H1 (cell line): Measurements from ENCODE around the gene LRRC45. TPM values are rescaled to one million over a fixed set of nuclear protein-coding genes. Genes with fewer than 3 reads are reported as not detected.

Experiments used
- BACH1 ChIP-seq: IDR thresholded peaks from 2 replicates; pipeline ENCODE4 v1.6.1; 2012; ENCODE audit warnings: low read length, improper control_type of control experiment
- CBX8 ChIP-seq: fragments of 300-800, 300-1000 bp; sonication (generic); IDR thresholded peaks from 2 replicates; pipeline ENCODE4 v1.7.1; 2016; ENCODE audit warnings: low read depth, low read length, borderline replicate concordance
- CHD1 ChIP-seq: IDR thresholded peaks from 2 replicates; pipeline ENCODE4 v1.6.1; 2012; ENCODE audit warnings: low read depth, low read length, improper control_type of control experiment
- E2F6 ChIP-seq: IDR thresholded peaks from 2 replicates; pipeline ENCODE4 v1.6.1; 2012; ENCODE audit warnings: inconsistent platforms
- EGR1 ChIP-seq: IDR thresholded peaks from 2 replicates; pipeline ENCODE4 v1.6.1; 2011; ENCODE audit warnings: low read depth, low read length, borderline replicate concordance
- EP300 ChIP-seq, 2 experiments: IDR thresholded peaks; 1 replicate in 1 of 2; 2 replicates in 1 of 2; pipeline ENCODE4 v1.6.1; 2011 to 2012; ENCODE audit warnings: low read depth in 2 of 2, low read length in 2 of 2, mild to moderate bottlenecking in 2 of 2, borderline replicate concordance in 1 of 2, inconsistent platforms in 1 of 2, moderate library complexity in 1 of 2
- FOSL1 ChIP-seq: IDR thresholded peaks from 2 replicates; pipeline ENCODE4 v1.6.1; 2011; ENCODE audit warnings: mild to moderate bottlenecking, low read depth, low read length, moderate library complexity; ENCODE audit not compliant: insufficient read depth
- JUN ChIP-seq: IDR thresholded peaks from 2 replicates; pipeline ENCODE4 v1.6.1; 2011; ENCODE audit warnings: low read depth, mild to moderate bottlenecking, improper control_type of control experiment, low read length
- POLR2A ChIP-seq, 2 experiments: IDR thresholded peaks; 1 replicate in 1 of 2; 2 replicates in 1 of 2; pipeline ENCODE4 v1.6.1; 2011; ENCODE audit warnings: low read depth in 2 of 2, low read length in 2 of 2, mild to moderate bottlenecking in 2 of 2; ENCODE audit errors: control extremely low read depth in 1 of 2
- POU5F1 ChIP-seq: IDR thresholded peaks from 2 replicates; pipeline ENCODE4 v1.6.1; 2011; ENCODE audit warnings: low read depth, mild to moderate bottlenecking, low read length, moderate library complexity
- SAP30 ChIP-seq: fragments of 300-600 bp; sonication (generic); IDR thresholded peaks from 2 replicates; pipeline ENCODE4 v1.7.1; 2012; ENCODE audit warnings: low read length, moderate library complexity, mild to moderate bottlenecking, inconsistent platforms; ENCODE audit not compliant: insufficient read depth, insufficient replicate concordance
- SIN3A ChIP-seq, 2 experiments: IDR thresholded peaks in 1 of 2; conservative IDR thresholded peaks in 1 of 2; 2 replicates each; pipeline ENCODE4 v1.6.1; 2011 to 2012; ENCODE audit warnings: low read length in 2 of 2, improper control_type of control experiment in 1 of 2, low read depth in 1 of 2, mild to moderate bottlenecking in 1 of 2
- SIRT6 ChIP-seq: IDR thresholded peaks from one replicate; pipeline ENCODE4 v1.7.1; 2012; ENCODE audit warnings: low read length, inconsistent platforms
- SIX5 ChIP-seq: IDR thresholded peaks from 2 replicates; pipeline ENCODE4 v1.6.1; 2011; ENCODE audit warnings: mild to moderate bottlenecking, low read depth, low read length
- SP2 ChIP-seq: IDR thresholded peaks from 2 replicates; pipeline ENCODE4 v1.6.1; 2012; ENCODE audit warnings: mild to moderate bottlenecking, low read length, inconsistent platforms
- TAF1 ChIP-seq: IDR thresholded peaks from 2 replicates; pipeline ENCODE4 v1.6.1; 2011; ENCODE audit warnings: mild to moderate bottlenecking, low read depth, low read length
- polyA plus RNA-seq, 7 experiments: library from polyadenylated mRNA; depleted of rRNA in 3 of 7; stranded (reverse) in 5 of 7; unstranded in 2 of 7; fragments of >200 nt in 5 of 7; fragments of 200-250 nt in 2 of 7; gene quantifications; 1 replicate in 5 of 7; 2 replicates in 1 of 7; 4 replicates in 1 of 7; pipeline versions ENCODE4 v1.2.1 to v1.2.3, GENCODE V29; 2011 to 2013; ENCODE audit warnings: missing spikeins in 2 of 7, mixed read lengths in 2 of 7
- total RNA-seq: library from RNA; stranded (reverse); fragmentation: NEBNext Ultra II Directional; extraction: Animal tissue kit (Norgen Biotek cat#: 25700); gene quantifications from 2 replicates; pipeline ENCODE4 v1.2.1, GENCODE V29; 2021
- TF ChIP-seq, protein P1 (sequence below): IDR thresholded peaks from 2 replicates; pipeline ENCODE4 v1.6.1; 2011; ENCODE audit warnings: low read length, improper control_type of control experiment

LRRC45 gene
- total and polyA plus RNA-seq, 2 of the 8 experiments (the other 6 are each of a cell fraction or from before 2014, with no cell fraction given) = 11.5 to 29.0 TPM

- TF ChIP-seq, protein P1, sequence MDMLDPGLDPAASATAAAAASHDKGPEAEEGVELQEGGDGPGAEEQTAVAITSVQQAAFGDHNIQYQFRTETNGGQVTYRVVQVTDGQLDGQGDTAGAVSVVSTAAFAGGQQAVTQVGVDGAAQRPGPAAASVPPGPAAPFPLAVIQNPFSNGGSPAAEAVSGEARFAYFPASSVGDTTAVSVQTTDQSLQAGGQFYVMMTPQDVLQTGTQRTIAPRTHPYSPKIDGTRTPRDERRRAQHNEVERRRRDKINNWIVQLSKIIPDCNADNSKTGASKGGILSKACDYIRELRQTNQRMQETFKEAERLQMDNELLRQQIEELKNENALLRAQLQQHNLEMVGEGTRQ = peak; percentile 94
- no peak for TF ChIP-seq CHD1
- TF ChIP-seq POLR2A (IDR thresholded peaks at IDR 0.05; ENCODE audit: control extremely low read depth in 1 of 2, low read depth in 2 of 2, low read length in 2 of 2) = peak in 1 of 2 experiments; percentile 81; a peak in 2 of 3 replicates
- no peak; the same call in 1 of the 2 replicates for TF ChIP-seq SIX5
- no peak for TF ChIP-seq JUN
- no peak for TF ChIP-seq SAP30
- TF ChIP-seq TAF1 = peak; percentile 94
- no peak for TF ChIP-seq BACH1
- TF ChIP-seq SP2 = no peak
- peak; percentile 79 to 87; a peak in 3 of 4 replicates for TF ChIP-seq SIN3A (conservative IDR thresholded peaks at IDR 0.05 in 1 of 2, IDR thresholded peaks at IDR 0.05 in 1 of 2; ENCODE audit: low read depth in 1 of 2, low read length in 2 of 2)
- no peak for TF ChIP-seq SIRT6
- peak; percentile 32; the same call in 1 of the 2 replicates for TF ChIP-seq E2F6
- peak in 1 of 2 experiments; percentile 73; a peak in 1 of 3 replicates for TF ChIP-seq EP300 (IDR thresholded peaks at IDR 0.05; ENCODE audit: borderline replicate concordance in 1 of 2, low read depth in 2 of 2, low read length in 2 of 2)
- TF ChIP-seq POU5F1 = no peak
- peak; percentile 15; the same call in 1 of the 2 replicates for TF ChIP-seq EGR1
- TF ChIP-seq CBX8 = no peak
- no peak for TF ChIP-seq FOSL1
Observed at GRCh38 chr17:81977211-81977808, 45.8 kb upstream of the LRRC45 start, which contains the start of gene ASPSCR1 (continued).
